WERI-Rb-1 (cell line): Measurements from ENCODE around the gene TRIM2.
A peak's percentile ranks its signal among the peaks of the same experiment; 100 is the strongest.

Experiments used
- DNase-seq: peaks from one replicate; pipeline ENCODE4 v3.0.0-alpha.2; 2020
- H3K27ac ChIP-seq: fragments of 250-450 bp; sonication (Bioruptor Pico); 2 replicates; pipeline ENCODE4 v1.5.1; 2020; ENCODE audit warnings: mild to moderate bottlenecking, moderate library complexity
- H3K27me3 ChIP-seq: fragments of 250-450 bp; sonication (Bioruptor Pico); 2 replicates; pipeline ENCODE4 v1.5.1; 2021; ENCODE audit warnings: mild to moderate bottlenecking, low read depth, moderate library complexity; ENCODE audit not compliant: insufficient read depth, severe bottlenecking
- H3K36me3 ChIP-seq: fragments of 250-450 bp; sonication (Bioruptor Pico); 2 replicates; pipeline ENCODE4 v1.5.1; 2020; ENCODE audit warnings: mild to moderate bottlenecking, moderate library complexity
- H3K4me3 ChIP-seq: 2 replicates; pipeline ENCODE4 v1.5.1; 2011; ENCODE audit warnings: low read depth, mild to moderate bottlenecking, control low read depth, low read length
- H3K9me3 ChIP-seq: fragments of 250-450 bp; sonication (Bioruptor Pico); 2 replicates; pipeline ENCODE4 v1.5.1; 2021; ENCODE audit warnings: mild to moderate bottlenecking, moderate library complexity; ENCODE audit not compliant: severe bottlenecking
- TF ChIP-seq, protein P1 (sequence below): IDR thresholded peaks from 2 replicates; pipeline ENCODE4 v1.5.1; 2011; ENCODE audit warnings: low read depth, mild to moderate bottlenecking, control low read depth, inconsistent platforms, low read length

Gene TRIM2

GRCh38 chr4:153207027-153207426 lies 2.8 kb downstream of the TRIM2 start:
- Histone ChIP-seq H3K27ac (no peak overlapping the region), H3K4me3 (no peak overlapping the region), H3K9me3 (no peaks in the 10 kb centered on the region), H3K27me3 (no peaks in the 10 kb centered on the region), H3K36me3 (no peaks in the 10 kb centered on the region)
- TF ChIP-seq, protein P1, sequence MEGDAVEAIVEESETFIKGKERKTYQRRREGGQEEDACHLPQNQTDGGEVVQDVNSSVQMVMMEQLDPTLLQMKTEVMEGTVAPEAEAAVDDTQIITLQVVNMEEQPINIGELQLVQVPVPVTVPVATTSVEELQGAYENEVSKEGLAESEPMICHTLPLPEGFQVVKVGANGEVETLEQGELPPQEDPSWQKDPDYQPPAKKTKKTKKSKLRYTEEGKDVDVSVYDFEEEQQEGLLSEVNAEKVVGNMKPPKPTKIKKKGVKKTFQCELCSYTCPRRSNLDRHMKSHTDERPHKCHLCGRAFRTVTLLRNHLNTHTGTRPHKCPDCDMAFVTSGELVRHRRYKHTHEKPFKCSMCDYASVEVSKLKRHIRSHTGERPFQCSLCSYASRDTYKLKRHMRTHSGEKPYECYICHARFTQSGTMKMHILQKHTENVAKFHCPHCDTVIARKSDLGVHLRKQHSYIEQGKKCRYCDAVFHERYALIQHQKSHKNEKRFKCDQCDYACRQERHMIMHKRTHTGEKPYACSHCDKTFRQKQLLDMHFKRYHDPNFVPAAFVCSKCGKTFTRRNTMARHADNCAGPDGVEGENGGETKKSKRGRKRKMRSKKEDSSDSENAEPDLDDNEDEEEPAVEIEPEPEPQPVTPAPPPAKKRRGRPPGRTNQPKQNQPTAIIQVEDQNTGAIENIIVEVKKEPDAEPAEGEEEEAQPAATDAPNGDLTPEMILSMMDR, result no peak
- DNase-seq, result no peak

GRCh38 chr4:153207567-153207966 lies 3.3 kb downstream of the TRIM2 start:
- Histone ChIP-seq H3K27ac (no peak overlapping the region), H3K36me3 (no peaks in the 10 kb centered on the region), H3K4me3 (no peak overlapping the region), H3K9me3 (no peaks in the 10 kb centered on the region), H3K27me3 (no peaks in the 10 kb centered on the region)
- peak; percentile 65 for DNase-seq
- TF ChIP-seq, protein P1, result peak; percentile 85

DNA sequence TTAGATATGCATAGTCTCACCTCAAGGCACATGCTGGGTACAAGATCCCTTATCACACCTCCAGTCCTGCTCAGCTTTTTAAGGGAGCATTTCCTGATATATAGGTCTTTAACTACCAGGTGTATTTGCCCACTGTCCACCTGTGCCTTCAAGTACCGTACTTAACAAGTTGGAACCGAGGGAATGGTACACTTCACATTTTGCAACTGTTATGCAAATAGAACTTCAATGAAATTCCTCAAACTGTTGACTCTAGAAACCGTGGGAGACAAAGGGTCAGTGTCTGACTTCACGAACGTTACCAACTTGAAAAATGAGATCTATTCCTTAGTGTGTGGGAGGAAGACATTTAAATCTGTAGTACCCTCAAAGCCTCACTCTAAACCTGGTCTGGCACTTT lies 5.2 kb downstream of the TRIM2 start:
- Histone ChIP-seq H3K9me3 (no peaks in the 10 kb centered on the region), H3K27me3 (no peaks in the 10 kb centered on the region), H3K4me3 (no peak overlapping the region), H3K36me3 (no peaks in the 10 kb centered on the region), H3K27ac (no peak overlapping the region)
- TF ChIP-seq, protein P1, result no peak
- no peak for DNase-seq

DNA sequence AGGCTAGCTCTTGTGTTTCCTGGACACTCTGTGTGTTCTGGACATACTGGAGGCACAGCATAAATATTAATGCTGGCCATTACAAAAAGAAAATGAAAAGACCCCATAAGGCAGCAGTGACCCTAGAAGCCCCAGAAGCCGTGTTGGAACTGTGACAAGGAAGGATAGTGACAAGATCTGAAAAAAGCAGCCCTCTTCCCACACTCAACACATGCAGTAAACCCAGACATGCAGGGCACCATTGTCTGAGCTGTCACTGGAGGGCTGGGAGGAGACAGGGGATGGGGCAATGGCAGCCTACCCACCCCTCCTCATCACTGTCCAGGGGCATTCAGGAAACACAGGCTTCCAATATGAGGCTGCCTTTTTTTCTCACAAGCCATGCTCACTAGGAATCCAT lies 6.5 kb downstream of the TRIM2 start:
- H3K36me3 ChIP-seq, result no peaks in the 10 kb centered on the region
- TF ChIP-seq, protein P1, result no peak
- DNase-seq, result no peak
- H3K4me3 ChIP-seq, result no peak overlapping the region
- no peak overlapping the region for H3K27ac ChIP-seq
- H3K9me3 ChIP-seq, result no peaks in the 10 kb centered on the region
- H3K27me3 ChIP-seq, result no peaks in the 10 kb centered on the region

- Histone ChIP-seq H3K4me3 (no peak overlapping the region), H3K36me3 (no peaks in the 10 kb centered on the region), H3K27me3 (no peaks in the 10 kb centered on the region), H3K9me3 (no peaks in the 10 kb centered on the region), H3K27ac (no peak overlapping the region)
- TF ChIP-seq, protein P1, result no peak
- DNase-seq, result no peak
Measured at GRCh38 chr4:153211986-153212728, 7.9 kb downstream of the TRIM2 start.

DNA sequence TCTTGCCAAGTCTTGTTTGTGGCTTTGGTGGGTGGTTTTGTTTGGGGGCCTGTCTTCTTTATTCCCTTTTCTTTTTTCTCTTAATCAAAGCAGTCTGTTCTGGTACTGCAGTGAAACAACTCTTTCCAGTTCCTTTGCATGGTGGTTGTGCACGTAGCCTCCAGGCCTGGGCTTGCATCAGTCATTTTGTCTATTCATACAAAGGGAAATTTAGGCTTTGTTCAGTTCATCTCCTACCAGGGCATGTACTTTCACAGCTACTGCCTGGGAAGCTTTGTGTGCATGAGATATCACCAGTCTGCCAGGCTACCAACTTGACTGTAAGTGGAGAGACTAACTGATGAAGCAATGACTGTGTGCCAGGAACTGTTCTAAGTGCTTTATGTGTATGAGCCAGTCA lies 8.5 kb downstream of the TRIM2 start:
- Histone ChIP-seq H3K27ac (no peak overlapping the region), H3K27me3 (no peaks in the 10 kb centered on the region), H3K9me3 (no peaks in the 10 kb centered on the region), H3K4me3 (no peak overlapping the region), H3K36me3 (no peaks in the 10 kb centered on the region)
- TF ChIP-seq, protein P1, result no peak
- no peak for DNase-seq
